SK-N-SH (cell line): Measurements from ENCODE around the gene TIAM2. TPM values are rescaled to one million over a fixed set of nuclear protein-coding genes. Genes with fewer than 3 reads are reported as not detected.
A peak's percentile ranks its signal among the peaks of the same experiment; 100 is the strongest.

Experiments
- CTCF ChIA-PET: fragments of 300-600, 350-600 bp; formaldehyde crosslinking; extraction: SDS; loops from one replicate; lab custom pipeline; 2021; lab: Yijun Ruan, JAX
- POLR2A ChIA-PET: fragments of 350-600 bp; sonication (Branson Sonifier 250); formaldehyde crosslinking; extraction: SDS; loops from one replicate; lab custom pipeline; 2020; ENCODE audit warnings: antibody characterized with exemption, inconsistent platforms; lab: Yijun Ruan, JAX
- DNase-seq: peaks from one replicate; pipeline ENCODE4 v3.0.0; 2012
- H2AFZ ChIP-seq: fragments of 200-600 bp; sonication (generic); 2 replicates; pipeline ENCODE4 v1.8.1; 2016; ENCODE audit warnings: antibody characterized with exemption, mild to moderate bottlenecking, low read depth
- H3F3A ChIP-seq: fragments of 200-600 bp; sonication (generic); replicated peaks from 2 replicates; pipeline ENCODE3; 2016; ENCODE audit warnings: antibody characterized with exemption, mild to moderate bottlenecking; ENCODE audit not compliant: insufficient read depth
- H3K27ac ChIP-seq, 2 experiments: fragments of 200-500 bp in 1 of 2; fragments of 200-600 bp in 1 of 2; sonication (Bioruptor generic) in 1 of 2; sonication (generic), shearing (Covaris generic) in 1 of 2; 2 replicates each; pipeline versions ENCODE4 v1.5.1 to v1.6.1; 2014 to 2016; ENCODE audit warnings: low read depth in 2 of 2, inconsistent platforms in 1 of 2, low read length in 1 of 2, mild to moderate bottlenecking in 1 of 2, mixed read lengths in 1 of 2
- H3K27me3 ChIP-seq: fragments of 200-600 bp; sonication (generic), shearing (Covaris generic); 2 replicates; pipeline ENCODE4 v1.6.1; 2016; ENCODE audit warnings: mixed run types; ENCODE audit not compliant: insufficient read depth
- H3K36me3 ChIP-seq, 2 experiments: fragments of 200-500 bp in 1 of 2; fragments of 200-600 bp in 1 of 2; sonication (Bioruptor generic) in 1 of 2; sonication (generic) in 1 of 2; replicated peaks in 1 of 2; 2 replicates each; pipeline versions ENCODE3 to v1.5.1; 2014 to 2016; ENCODE audit warnings: low read length in 1 of 2, mild to moderate bottlenecking in 1 of 2; ENCODE audit not compliant: insufficient read depth in 2 of 2, control insufficient read depth in 1 of 2
- H3K4me1 ChIP-seq, 2 experiments: fragments of 200-500 bp in 1 of 2; fragments of 200-600 bp in 1 of 2; sonication (Bioruptor generic) in 1 of 2; sonication (generic), shearing (Covaris generic) in 1 of 2; 2 replicates each; pipeline versions ENCODE4 v1.5.1 to v1.6.1; 2014 to 2016; ENCODE audit warnings: low read depth in 1 of 2, low read length in 1 of 2, mixed run types in 1 of 2; ENCODE audit not compliant: insufficient read depth in 2 of 2, control insufficient read depth in 1 of 2
- H3K4me2 ChIP-seq: fragments of 200-600 bp; sonication (generic), shearing (Covaris generic); 2 replicates; pipeline ENCODE4 v1.6.1; 2017; ENCODE audit warnings: mixed run types
- H3K4me3 ChIP-seq, 2 experiments: fragments of 200-500 bp in 1 of 2; fragments of 200-600 bp in 1 of 2; sonication (Bioruptor generic) in 1 of 2; sonication (generic), shearing (Covaris generic) in 1 of 2; 2 replicates each; pipeline versions ENCODE4 v1.5.1 to v1.8.1; 2014 to 2016; ENCODE audit warnings: low read depth in 2 of 2, inconsistent platforms in 1 of 2, low read length in 1 of 2, mild to moderate bottlenecking in 1 of 2, mixed read lengths in 1 of 2, moderate library complexity in 1 of 2
- H3K79me2 ChIP-seq: fragments of 200-600 bp; sonication (generic); 2 replicates; pipeline ENCODE4 v1.8.1; 2017; ENCODE audit warnings: mild to moderate bottlenecking; ENCODE audit not compliant: insufficient read depth
- H3K9ac ChIP-seq: fragments of 200-600 bp; sonication (generic); 2 replicates; pipeline ENCODE4 v1.6.1; 2017; ENCODE audit warnings: mixed run types
- H3K9me2 ChIP-seq: fragments of 200-600 bp; sonication (generic); 2 replicates; pipeline ENCODE4 v1.6.1; 2017; ENCODE audit warnings: mixed run types
- H3K9me3 ChIP-seq: fragments of 200-600 bp; sonication (generic); 2 replicates; pipeline ENCODE4 v1.6.1; 2017; ENCODE audit warnings: mixed run types, mild to moderate bottlenecking, moderate library complexity
- H4K20me1 ChIP-seq: fragments of 200-600 bp; sonication (generic); 2 replicates; pipeline ENCODE4 v1.6.1; 2017; ENCODE audit warnings: mild to moderate bottlenecking, mixed run types; ENCODE audit not compliant: insufficient read depth
- CHD2 ChIP-seq: fragments of 150-350 bp; IDR thresholded peaks from 2 replicates; pipeline ENCODE4 v1.6.1; 2018; ENCODE audit warnings: low read length; ENCODE audit not compliant: partially characterized antibody
- CTCF ChIP-seq: fragments of 200-600 bp; sonication (generic); IDR thresholded peaks from 2 replicates; pipeline ENCODE4 v1.6.1; 2017; ENCODE audit warnings: antibody characterized with exemption, mild to moderate bottlenecking, moderate library complexity
- ELF1 ChIP-seq: IDR thresholded peaks from 2 replicates; pipeline ENCODE4 v1.4.0; 2012
- FOSL2 ChIP-seq: IDR thresholded peaks from 2 replicates; pipeline ENCODE4 v1.4.0; 2012; ENCODE audit warnings: low read depth, mild to moderate bottlenecking, moderate library complexity, borderline replicate concordance
- FOXJ3 ChIP-seq: sonication (generic); formaldehyde crosslinking; IDR thresholded peaks from 2 replicates; pipeline ENCODE4 v1.5.1; 2020; ENCODE audit warnings: mild to moderate bottlenecking, missing genetic modification reagents
- FOXM1 ChIP-seq: IDR thresholded peaks from 2 replicates; pipeline ENCODE4 v1.4.0; 2012; ENCODE audit warnings: low read depth, mild to moderate bottlenecking
- GATA2 ChIP-seq: sonication (generic); formaldehyde crosslinking; IDR thresholded peaks from 2 replicates; pipeline ENCODE4 v1.5.0; 2020; ENCODE audit warnings: mild to moderate bottlenecking, missing genetic modification reagents
- MAX ChIP-seq: IDR thresholded peaks from 2 replicates; pipeline ENCODE4 v1.4.0; 2012; ENCODE audit warnings: low read depth
- MXI1 ChIP-seq: IDR thresholded peaks from 2 replicates; pipeline ENCODE4 v1.6.1; 2012; ENCODE audit warnings: mild to moderate bottlenecking, low read depth, low read length, improper control_type of control experiment
- NFIC ChIP-seq: IDR thresholded peaks from 2 replicates; pipeline ENCODE4 v1.4.0; 2012; ENCODE audit warnings: borderline replicate concordance
- NRF1 ChIP-seq: IDR thresholded peaks from 2 replicates; pipeline ENCODE4 v1.6.1; 2012; ENCODE audit warnings: low read depth, mild to moderate bottlenecking, low read length
- POLR2AphosphoS5 ChIP-seq: IDR thresholded peaks from 2 replicates; pipeline ENCODE4 v1.6.1; 2012; ENCODE audit warnings: low read depth, low read length
- RAD21 ChIP-seq: IDR thresholded peaks from 2 replicates; pipeline ENCODE4 v1.6.1; 2012; ENCODE audit warnings: mild to moderate bottlenecking, low read length
- REST ChIP-seq: IDR thresholded peaks from 2 replicates; pipeline ENCODE4 v1.6.1; 2012; ENCODE audit warnings: mild to moderate bottlenecking, low read depth, low read length, moderate library complexity
- RFX5 ChIP-seq: IDR thresholded peaks from 2 replicates; pipeline ENCODE4 v1.6.1; 2012; ENCODE audit warnings: mild to moderate bottlenecking, improper control_type of control experiment, low read length
- RXRA ChIP-seq: IDR thresholded peaks from 2 replicates; pipeline ENCODE4 v1.4.0; 2012; ENCODE audit warnings: low read depth, mild to moderate bottlenecking, borderline replicate concordance
- SMC3 ChIP-seq: IDR thresholded peaks from 2 replicates; pipeline ENCODE4 v1.6.1; 2012; ENCODE audit warnings: low read depth, low read length, improper control_type of control experiment
- TCF12 ChIP-seq: IDR thresholded peaks from 2 replicates; pipeline ENCODE4 v1.4.0; 2012
- YY1 ChIP-seq: IDR thresholded peaks from 2 replicates; pipeline ENCODE4 v1.4.0; 2012; ENCODE audit warnings: low read depth, mild to moderate bottlenecking
- WGBS: methylation state at CpG from one replicate; pipeline ENCODE4 v1.1.6; 2017; ENCODE audit warnings: low lambda C conversion rate; 5-methylcytosine and 5-hydroxymethylcytosine counted together
- polyA plus RNA-seq, 3 experiments: library from polyadenylated mRNA; depleted of rRNA; stranded (reverse); fragments of >200 nt; gene quantifications; 2 replicates each; pipeline ENCODE4 v1.2.3, GENCODE V29; 2012

TIAM2 gene
- polyA plus RNA-seq, 1 of the 3 experiments (the other 2 are of a cell fraction) = 13.6 TPM

- CTCF ChIA-PET = no interaction called here
- H3K27ac ChIP-seq = no peak overlapping the region
- no peaks in the 10 kb centered on the region for H3F3A ChIP-seq
- no peaks in the 10 kb centered on the region for H4K20me1 ChIP-seq
- H3K4me3 ChIP-seq = no peak overlapping the region
- H2AFZ ChIP-seq = 0 out of 2 replicates have a peak overlapping the region, but pooled peaks have one; percentile 35
- no peak overlapping the region for H3K9ac ChIP-seq
- peaks cover 0 to 2% of the 10 kb centered on the region in 2 experiments; a peak in 1 of 4 replicates for H3K4me1 ChIP-seq
- H3K4me2 ChIP-seq = no peak overlapping the region
- 92% methylated on average over 7 of the region's 7 CpGs for WGBS
- H3K79me2 ChIP-seq = no peaks in the 10 kb centered on the region
- DNase-seq = no peak
- no peaks in the 10 kb centered on the region for H3K27me3 ChIP-seq
- H3K36me3 ChIP-seq = no peaks in the 10 kb centered on the region
- TF ChIP-seq GATA2 (CRISPR knock-in tag) = no peak
- no peak for TF ChIP-seq RXRA
- TF ChIP-seq NFIC = no peak
- no peak for TF ChIP-seq TCF12
- TF ChIP-seq SMC3 = no peak
- TF ChIP-seq FOSL2 = no peak
- no peak for TF ChIP-seq CHD2
- TF ChIP-seq POLR2AphosphoS5 = no peak
- TF ChIP-seq ELF1 = no peak
- no peak for TF ChIP-seq NRF1
- TF ChIP-seq FOXM1 = no peak
- TF ChIP-seq, all 33 proteins: peak for 0
- Histone ChIP-seq H3K9me2 (no peaks in the 10 kb centered on the region), H3K9me3 (no peaks in the 10 kb centered on the region)
- POLR2A ChIA-PET = no interaction called here
Measured at GRCh38 chr6:155077331-155077730, 82.2 kb downstream of the TIAM2 start.

- no peaks in the 10 kb centered on the region for H3K27me3 ChIP-seq
- no peak for DNase-seq
- WGBS = 91% methylated on average over 2 of the region's 2 CpGs
- H3K4me3 ChIP-seq = no peak overlapping the region
- H3K4me1 ChIP-seq = peaks cover 0 to 2% of the 10 kb centered on the region in 2 experiments; a peak in 1 of 4 replicates
- no peaks in the 10 kb centered on the region for H3K79me2 ChIP-seq
- CTCF ChIA-PET = no interaction called here
- no peak overlapping the region for H3K9ac ChIP-seq
- no peak overlapping the region for H2AFZ ChIP-seq
- no peaks in the 10 kb centered on the region for H3F3A ChIP-seq
- H3K9me2 ChIP-seq = no peaks in the 10 kb centered on the region
- H3K36me3 ChIP-seq = no peaks in the 10 kb centered on the region
- H3K27ac ChIP-seq = no peak overlapping the region
- H3K9me3 ChIP-seq = no peaks in the 10 kb centered on the region
- no peaks in the 10 kb centered on the region for H4K20me1 ChIP-seq
- POLR2A ChIA-PET = no interaction called here
- H3K4me2 ChIP-seq = no peak overlapping the region
- TF ChIP-seq YY1 (no peak), FOSL2 (no peak), CTCF (no peak), NFIC (no peak), REST (no peak), MAX (no peak), RAD21 (no peak), RFX5 (no peak), MXI1 (no peak), FOXJ3 (CRISPR knock-in tag) (no peak), TCF12 (no peak)
Measured at GRCh38 chr6:155077784-155078183, 82.7 kb downstream of the TIAM2 start.
